SK-N-SH (cell line): ENCODE measurements around the gene RGS9BP. TPM values are rescaled to one million over a fixed set of nuclear protein-coding genes. Genes with fewer than 3 reads are reported as not detected.
"Not testable (repeated sequence)": the region's sequence is repeated elsewhere in the genome, so short reads cannot be mapped to it uniquely, and the experiment has no call there.

ENCODE experiments used
- CTCF ChIA-PET: fragments of 300-600, 350-600 bp; formaldehyde crosslinking; extraction: SDS; loops from one replicate; lab custom pipeline; 2021; lab: Yijun Ruan, JAX
- POLR2A ChIA-PET: fragments of 350-600 bp; sonication (Branson Sonifier 250); formaldehyde crosslinking; extraction: SDS; loops from one replicate; lab custom pipeline; 2020; ENCODE audit warnings: antibody characterized with exemption, inconsistent platforms; lab: Yijun Ruan, JAX
- DNase-seq: peaks from one replicate; pipeline ENCODE4 v3.0.0; 2012
- H2AFZ ChIP-seq: fragments of 200-600 bp; sonication (generic); 2 replicates; pipeline ENCODE4 v1.8.1; 2016; ENCODE audit warnings: antibody characterized with exemption, mild to moderate bottlenecking, low read depth
- H3F3A ChIP-seq: fragments of 200-600 bp; sonication (generic); replicated peaks from 2 replicates; pipeline ENCODE3; 2016; ENCODE audit warnings: antibody characterized with exemption, mild to moderate bottlenecking; ENCODE audit not compliant: insufficient read depth
- H3K27ac ChIP-seq, 2 experiments: fragments of 200-500 bp in 1 of 2; fragments of 200-600 bp in 1 of 2; sonication (Bioruptor generic) in 1 of 2; sonication (generic), shearing (Covaris generic) in 1 of 2; 2 replicates each; pipeline versions ENCODE4 v1.5.1 to v1.6.1; 2014 to 2016; ENCODE audit warnings: low read depth in 2 of 2, inconsistent platforms in 1 of 2, low read length in 1 of 2, mild to moderate bottlenecking in 1 of 2, mixed read lengths in 1 of 2
- H3K27me3 ChIP-seq: fragments of 200-600 bp; sonication (generic), shearing (Covaris generic); 2 replicates; pipeline ENCODE4 v1.6.1; 2016; ENCODE audit warnings: mixed run types; ENCODE audit not compliant: insufficient read depth
- H3K36me3 ChIP-seq, 2 experiments: fragments of 200-500 bp in 1 of 2; fragments of 200-600 bp in 1 of 2; sonication (Bioruptor generic) in 1 of 2; sonication (generic) in 1 of 2; replicated peaks in 1 of 2; 2 replicates each; pipeline versions ENCODE3 to v1.5.1; 2014 to 2016; ENCODE audit warnings: low read length in 1 of 2, mild to moderate bottlenecking in 1 of 2; ENCODE audit not compliant: insufficient read depth in 2 of 2, control insufficient read depth in 1 of 2
- H3K4me1 ChIP-seq, 2 experiments: fragments of 200-500 bp in 1 of 2; fragments of 200-600 bp in 1 of 2; sonication (Bioruptor generic) in 1 of 2; sonication (generic), shearing (Covaris generic) in 1 of 2; 2 replicates each; pipeline versions ENCODE4 v1.5.1 to v1.6.1; 2014 to 2016; ENCODE audit warnings: low read depth in 1 of 2, low read length in 1 of 2, mixed run types in 1 of 2; ENCODE audit not compliant: insufficient read depth in 2 of 2, control insufficient read depth in 1 of 2
- H3K4me2 ChIP-seq: fragments of 200-600 bp; sonication (generic), shearing (Covaris generic); 2 replicates; pipeline ENCODE4 v1.6.1; 2017; ENCODE audit warnings: mixed run types
- H3K4me3 ChIP-seq, 2 experiments: fragments of 200-500 bp in 1 of 2; fragments of 200-600 bp in 1 of 2; sonication (Bioruptor generic) in 1 of 2; sonication (generic), shearing (Covaris generic) in 1 of 2; 2 replicates each; pipeline versions ENCODE4 v1.5.1 to v1.8.1; 2014 to 2016; ENCODE audit warnings: low read depth in 2 of 2, inconsistent platforms in 1 of 2, low read length in 1 of 2, mild to moderate bottlenecking in 1 of 2, mixed read lengths in 1 of 2, moderate library complexity in 1 of 2
- H3K79me2 ChIP-seq: fragments of 200-600 bp; sonication (generic); 2 replicates; pipeline ENCODE4 v1.8.1; 2017; ENCODE audit warnings: mild to moderate bottlenecking; ENCODE audit not compliant: insufficient read depth
- H3K9ac ChIP-seq: fragments of 200-600 bp; sonication (generic); 2 replicates; pipeline ENCODE4 v1.6.1; 2017; ENCODE audit warnings: mixed run types
- H3K9me2 ChIP-seq: fragments of 200-600 bp; sonication (generic); 2 replicates; pipeline ENCODE4 v1.6.1; 2017; ENCODE audit warnings: mixed run types
- H3K9me3 ChIP-seq: fragments of 200-600 bp; sonication (generic); 2 replicates; pipeline ENCODE4 v1.6.1; 2017; ENCODE audit warnings: mixed run types, mild to moderate bottlenecking, moderate library complexity
- H4K20me1 ChIP-seq: fragments of 200-600 bp; sonication (generic); 2 replicates; pipeline ENCODE4 v1.6.1; 2017; ENCODE audit warnings: mild to moderate bottlenecking, mixed run types; ENCODE audit not compliant: insufficient read depth
- ELF1 ChIP-seq: IDR thresholded peaks from 2 replicates; pipeline ENCODE4 v1.4.0; 2012
- FOSL2 ChIP-seq: IDR thresholded peaks from 2 replicates; pipeline ENCODE4 v1.4.0; 2012; ENCODE audit warnings: low read depth, mild to moderate bottlenecking, moderate library complexity, borderline replicate concordance
- FOXJ3 ChIP-seq: sonication (generic); formaldehyde crosslinking; IDR thresholded peaks from 2 replicates; pipeline ENCODE4 v1.5.1; 2020; ENCODE audit warnings: mild to moderate bottlenecking, missing genetic modification reagents
- FOXM1 ChIP-seq: IDR thresholded peaks from 2 replicates; pipeline ENCODE4 v1.4.0; 2012; ENCODE audit warnings: low read depth, mild to moderate bottlenecking
- NFIC ChIP-seq: IDR thresholded peaks from 2 replicates; pipeline ENCODE4 v1.4.0; 2012; ENCODE audit warnings: borderline replicate concordance
- NRF1 ChIP-seq: IDR thresholded peaks from 2 replicates; pipeline ENCODE4 v1.6.1; 2012; ENCODE audit warnings: low read depth, mild to moderate bottlenecking, low read length
- RFX5 ChIP-seq: IDR thresholded peaks from 2 replicates; pipeline ENCODE4 v1.6.1; 2012; ENCODE audit warnings: mild to moderate bottlenecking, improper control_type of control experiment, low read length
- TAF1 ChIP-seq: IDR thresholded peaks from 2 replicates; pipeline ENCODE4 v1.6.1; 2012; ENCODE audit warnings: low read depth, mild to moderate bottlenecking, low read length, moderate library complexity, borderline replicate concordance
- TEAD4 ChIP-seq: IDR thresholded peaks from 2 replicates; pipeline ENCODE4 v1.4.0; 2012; ENCODE audit warnings: mild to moderate bottlenecking, borderline replicate concordance; ENCODE audit not compliant: insufficient read depth
- USF1 ChIP-seq: IDR thresholded peaks from 2 replicates; pipeline ENCODE4 v1.4.0; 2012; ENCODE audit warnings: low read depth, borderline replicate concordance
- WGBS: methylation state at CpG from one replicate; pipeline ENCODE4 v1.1.6; 2017; ENCODE audit warnings: low lambda C conversion rate; 5-methylcytosine and 5-hydroxymethylcytosine counted together
- polyA plus RNA-seq, 3 experiments: library from polyadenylated mRNA; depleted of rRNA; stranded (reverse); fragments of >200 nt; gene quantifications; 2 replicates each; pipeline ENCODE4 v1.2.3, GENCODE V29; 2012
- TF ChIP-seq, protein P1 (sequence below): fragments of 200-600 bp; sonication (generic); IDR thresholded peaks from 2 replicates; pipeline ENCODE4 v1.6.1; 2017; ENCODE audit warnings: antibody characterized with exemption, mild to moderate bottlenecking, moderate library complexity

RGS9BP gene
- polyA plus RNA-seq, 1 of the 3 experiments (the other 2 are of a cell fraction) = 0.18 TPM

GRCh38 chr19:32702010-32702409, 26.4 kb downstream of the RGS9BP start:
- no peaks in the 10 kb centered on the region for H3K9me2 ChIP-seq
- H3K9ac ChIP-seq = no peak overlapping the region
- H3K79me2 ChIP-seq = peaks cover 100% of the 10 kb centered on the region
- no peak overlapping the region for H3K4me3 ChIP-seq
- TF ChIP-seq RFX5 (no peak), ELF1 (no peak), FOSL2 (no peak), TAF1 (no peak), USF1 (no peak), NFIC (no peak), FOXJ3 (CRISPR knock-in tag) (no peak), TEAD4 (no peak), FOXM1 (no peak), NRF1 (no peak)
- TF ChIP-seq, protein P1, sequence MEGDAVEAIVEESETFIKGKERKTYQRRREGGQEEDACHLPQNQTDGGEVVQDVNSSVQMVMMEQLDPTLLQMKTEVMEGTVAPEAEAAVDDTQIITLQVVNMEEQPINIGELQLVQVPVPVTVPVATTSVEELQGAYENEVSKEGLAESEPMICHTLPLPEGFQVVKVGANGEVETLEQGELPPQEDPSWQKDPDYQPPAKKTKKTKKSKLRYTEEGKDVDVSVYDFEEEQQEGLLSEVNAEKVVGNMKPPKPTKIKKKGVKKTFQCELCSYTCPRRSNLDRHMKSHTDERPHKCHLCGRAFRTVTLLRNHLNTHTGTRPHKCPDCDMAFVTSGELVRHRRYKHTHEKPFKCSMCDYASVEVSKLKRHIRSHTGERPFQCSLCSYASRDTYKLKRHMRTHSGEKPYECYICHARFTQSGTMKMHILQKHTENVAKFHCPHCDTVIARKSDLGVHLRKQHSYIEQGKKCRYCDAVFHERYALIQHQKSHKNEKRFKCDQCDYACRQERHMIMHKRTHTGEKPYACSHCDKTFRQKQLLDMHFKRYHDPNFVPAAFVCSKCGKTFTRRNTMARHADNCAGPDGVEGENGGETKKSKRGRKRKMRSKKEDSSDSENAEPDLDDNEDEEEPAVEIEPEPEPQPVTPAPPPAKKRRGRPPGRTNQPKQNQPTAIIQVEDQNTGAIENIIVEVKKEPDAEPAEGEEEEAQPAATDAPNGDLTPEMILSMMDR = no peak
- peaks cover 4% of the 10 kb centered on the region for H3F3A ChIP-seq
- H4K20me1 ChIP-seq = 0 out of 2 replicates have a peak, but pooled peaks cover 19% of the 10 kb centered on the region
- no peak for DNase-seq
- 87% methylated on average over 5 of the region's 5 CpGs for WGBS
- H3K4me1 ChIP-seq = no peaks in the 10 kb centered on the region
- ChIA-PET CTCF (interaction anchor here (0.9 kb wide), 1 partner anchor 11 kb away, joined by 3 read pairs; the partner anchor contains the start of gene NUDT19), POLR2A (no interaction called here)
- H2AFZ ChIP-seq = no peak overlapping the region
- H3K27ac ChIP-seq = no peak overlapping the region
- no peaks in the 10 kb centered on the region for H3K27me3 ChIP-seq
- H3K9me3 ChIP-seq = peaks cover 13% of the 10 kb centered on the region; the same call in 1 of the 2 replicates
- peaks cover 12 to 53% of the 10 kb centered on the region in 2 experiments for H3K36me3 ChIP-seq
- H3K4me2 ChIP-seq = no peak overlapping the region

GRCh38 chr19:32704006-32704405, 28.4 kb downstream of the RGS9BP start:
- H3K27me3 ChIP-seq, H3K9me2 ChIP-seq, H3K4me3 ChIP-seq, H3K9ac ChIP-seq, H3K4me2 ChIP-seq, POLR2A ChIA-PET, H3K27ac ChIP-seq, H3F3A ChIP-seq, H4K20me1 ChIP-seq, CTCF ChIA-PET, H2AFZ ChIP-seq, DNase-seq, H3K4me1 ChIP-seq: not testable (repeated sequence)
- 98% methylated on average over 2 of the region's 2 CpGs for WGBS
- H3K9me3 ChIP-seq = peaks cover 13% of the 10 kb centered on the region; the same call in 1 of the 2 replicates
- H3K79me2 ChIP-seq = peaks cover 97% of the 10 kb centered on the region
- H3K36me3 ChIP-seq = peaks cover 3 to 38% of the 10 kb centered on the region in 2 experiments
